K562 (cell line): Measurements from ENCODE around the gene NPC1. TPM values are rescaled to one million over a fixed set of nuclear protein-coding genes. Genes with fewer than 3 reads are reported as not detected.

ENCODE experiments used
- ATF7 ChIP-seq: fragments of 450-650 bp; IDR thresholded peaks from 2 replicates; pipeline ENCODE4 v1.7.1; 2014; ENCODE audit warnings: mild to moderate bottlenecking, moderate library complexity
- CBFA2T3 ChIP-seq: fragments of 450-650 bp; IDR thresholded peaks from 2 replicates; pipeline ENCODE4 v1.6.1; 2017
- CREBBP ChIP-seq: IDR thresholded peaks from one replicate; pipeline ENCODE4 v1.6.1; 2012; ENCODE audit warnings: low read depth, mild to moderate bottlenecking, control low read depth, inconsistent platforms, low read length
- CREM ChIP-seq: IDR thresholded peaks from 2 replicates; pipeline ENCODE4 v1.6.1; 2014; ENCODE audit warnings: antibody characterized with exemption, low read depth
- E2F1 ChIP-seq: sonication (generic); formaldehyde crosslinking; IDR thresholded peaks from 2 replicates; pipeline ENCODE4 v1.8.1; 2023; ENCODE audit warnings: mild to moderate bottlenecking, missing genetic modification reagents, moderate library complexity
- HNRNPL ChIP-seq: fragments of 200-400 bp; formaldehyde crosslinking; IDR thresholded peaks from 2 replicates; pipeline ENCODE4 v1.6.1; 2017; ENCODE audit warnings: low read depth, mild to moderate bottlenecking, low read length
- MAX ChIP-seq: sonication (generic); formaldehyde crosslinking; IDR thresholded peaks from 2 replicates; pipeline ENCODE4 v1.9.0; 2022; ENCODE audit warnings: mild to moderate bottlenecking, missing genetic modification reagents
- NR1H2 ChIP-seq: sonication (generic); formaldehyde crosslinking; IDR thresholded peaks from 2 replicates; pipeline ENCODE4 v1.4.0; 2020; ENCODE audit warnings: mild to moderate bottlenecking, missing genetic modification reagents
- POLR2AphosphoS2 ChIP-seq: IDR thresholded peaks from 2 replicates; pipeline ENCODE4 v1.6.1; 2012; ENCODE audit warnings: low read length, improper control_type of control experiment
- POLR2H ChIP-seq: IDR thresholded peaks from 2 replicates; pipeline ENCODE4 v1.6.1; 2016; ENCODE audit warnings: missing genetic modification characterization, low read depth, mild to moderate bottlenecking, control low read depth, missing compliant biosample characterization, moderate library complexity
- PTBP1 ChIP-seq: fragments of 200-400 bp; formaldehyde crosslinking; IDR thresholded peaks from 2 replicates; pipeline ENCODE4 v1.6.1; 2017; ENCODE audit warnings: low read depth, low read length
- TGIF2 ChIP-seq: sonication (generic); formaldehyde crosslinking; IDR thresholded peaks from 2 replicates; pipeline ENCODE4 v1.8.1; 2022; ENCODE audit warnings: mild to moderate bottlenecking, missing genetic modification reagents, moderate library complexity
- ZNF224 ChIP-seq: sonication (generic); formaldehyde crosslinking; IDR thresholded peaks from 2 replicates; pipeline ENCODE4 v1.8.0; 2022; ENCODE audit warnings: mild to moderate bottlenecking, missing genetic modification reagents
- ZNF830 ChIP-seq: fragments of 250-450 bp; sonication (Bioruptor Pico); IDR thresholded peaks from 2 replicates; pipeline ENCODE4 v1.5.0; 2021; ENCODE audit warnings: mild to moderate bottlenecking
- ZZZ3 ChIP-seq: fragments of 450-650 bp; IDR thresholded peaks from 2 replicates; pipeline ENCODE4 v1.6.1; 2016; ENCODE audit warnings: antibody characterized with exemption, mild to moderate bottlenecking, moderate library complexity
- polyA plus RNA-seq, 8 experiments: library from polyadenylated mRNA; depleted of rRNA in 4 of 8; stranded (reverse) in 5 of 8; unstranded in 3 of 8; fragments of >200 nt; fragmentation: Nextera tagmentation in 2 of 8; fragmentation: Illumina TruSeq in 1 of 8; extraction: Ambion mirVana in 2 of 8; extraction: Trizol in 1 of 8; gene quantifications; 2 replicates each; pipeline versions ENCODE4 v1.2.1 to v1.2.3, GENCODE V29; 2011 to 2014; ENCODE audit warnings: inconsistent platforms in 1 of 8, missing spikeins in 1 of 8
- total RNA-seq, 7 experiments: library from RNA; depleted of rRNA in 6 of 7; stranded (reverse); fragments of >200 nt in 6 of 7; fragmentation: Illumina TruSeq in 2 of 7; extraction: Trizol in 2 of 7; gene quantifications; 2 replicates each; pipeline versions ENCODE4 v1.2.1 to v1.2.3, GENCODE V29; 2011 to 2021; ENCODE audit warnings: low replicate concordance in 1 of 7
- TF ChIP-seq, protein P1 (sequence below): IDR thresholded peaks from 2 replicates; pipeline ENCODE4 v1.6.1; 2016; ENCODE audit warnings: missing genetic modification characterization, missing compliant biosample characterization
- TF ChIP-seq, protein P2 (sequence below): fragments of 150-350 bp; IDR thresholded peaks from 2 replicates; pipeline ENCODE4 v1.6.1; 2014; ENCODE audit warnings: low read depth, mild to moderate bottlenecking, low read length, borderline replicate concordance
- TF ChIP-seq, protein P3 (sequence below): sonication (generic); formaldehyde crosslinking; IDR thresholded peaks from 2 replicates; pipeline ENCODE4 v1.8.0; 2022; ENCODE audit warnings: mild to moderate bottlenecking, low read depth, missing genetic modification reagents
- TF ChIP-seq, protein P4 (sequence below): fragments of 250-450 bp; sonication (Bioruptor Pico); IDR thresholded peaks from 2 replicates; pipeline ENCODE4 v1.4.0; 2020

The NPC1 gene
- total and polyA plus RNA-seq, 9 of the 15 experiments (the other 6 are each of a cell fraction or from before 2014, with no cell fraction given) = 17.1 to 45.9 (median 27.6) TPM

- TF ChIP-seq CREM (peak; percentile 87), PTBP1 (no peak), CBFA2T3 (no peak), E2F1 (peak; percentile 86; the same call in 1 of the 2 replicates), TGIF2 (no peak), MAX (CRISPR knock-in tag) (peak; percentile 0; the same call in 1 of the 2 replicates), ZZZ3 (no peak), POLR2AphosphoS2 (0 out of 2 replicates have a peak, but pooled peaks have one; percentile 67), ZNF224 (CRISPR knock-in tag) (no peak), NR1H2 (CRISPR knock-in tag) (no peak), CREBBP (no peak), ATF7 (peak; percentile 67), ZNF830 (CRISPR knock-in tag) (no peak), POLR2H (tag) (peak; percentile 78), HNRNPL (no peak)
- TF ChIP-seq, protein P1, sequence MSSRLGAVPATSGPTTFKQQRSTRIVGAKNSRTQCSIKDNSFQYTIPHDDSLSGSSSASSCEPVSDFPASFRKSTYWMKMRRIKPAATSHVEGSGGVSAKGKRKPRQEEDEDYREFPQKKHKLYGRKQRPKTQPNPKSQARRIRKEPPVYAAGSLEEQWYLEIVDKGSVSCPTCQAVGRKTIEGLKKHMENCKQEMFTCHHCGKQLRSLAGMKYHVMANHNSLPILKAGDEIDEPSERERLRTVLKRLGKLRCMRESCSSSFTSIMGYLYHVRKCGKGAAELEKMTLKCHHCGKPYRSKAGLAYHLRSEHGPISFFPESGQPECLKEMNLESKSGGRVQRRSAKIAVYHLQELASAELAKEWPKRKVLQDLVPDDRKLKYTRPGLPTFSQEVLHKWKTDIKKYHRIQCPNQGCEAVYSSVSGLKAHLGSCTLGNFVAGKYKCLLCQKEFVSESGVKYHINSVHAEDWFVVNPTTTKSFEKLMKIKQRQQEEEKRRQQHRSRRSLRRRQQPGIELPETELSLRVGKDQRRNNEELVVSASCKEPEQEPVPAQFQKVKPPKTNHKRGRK = no peak
- TF ChIP-seq, protein P2, sequence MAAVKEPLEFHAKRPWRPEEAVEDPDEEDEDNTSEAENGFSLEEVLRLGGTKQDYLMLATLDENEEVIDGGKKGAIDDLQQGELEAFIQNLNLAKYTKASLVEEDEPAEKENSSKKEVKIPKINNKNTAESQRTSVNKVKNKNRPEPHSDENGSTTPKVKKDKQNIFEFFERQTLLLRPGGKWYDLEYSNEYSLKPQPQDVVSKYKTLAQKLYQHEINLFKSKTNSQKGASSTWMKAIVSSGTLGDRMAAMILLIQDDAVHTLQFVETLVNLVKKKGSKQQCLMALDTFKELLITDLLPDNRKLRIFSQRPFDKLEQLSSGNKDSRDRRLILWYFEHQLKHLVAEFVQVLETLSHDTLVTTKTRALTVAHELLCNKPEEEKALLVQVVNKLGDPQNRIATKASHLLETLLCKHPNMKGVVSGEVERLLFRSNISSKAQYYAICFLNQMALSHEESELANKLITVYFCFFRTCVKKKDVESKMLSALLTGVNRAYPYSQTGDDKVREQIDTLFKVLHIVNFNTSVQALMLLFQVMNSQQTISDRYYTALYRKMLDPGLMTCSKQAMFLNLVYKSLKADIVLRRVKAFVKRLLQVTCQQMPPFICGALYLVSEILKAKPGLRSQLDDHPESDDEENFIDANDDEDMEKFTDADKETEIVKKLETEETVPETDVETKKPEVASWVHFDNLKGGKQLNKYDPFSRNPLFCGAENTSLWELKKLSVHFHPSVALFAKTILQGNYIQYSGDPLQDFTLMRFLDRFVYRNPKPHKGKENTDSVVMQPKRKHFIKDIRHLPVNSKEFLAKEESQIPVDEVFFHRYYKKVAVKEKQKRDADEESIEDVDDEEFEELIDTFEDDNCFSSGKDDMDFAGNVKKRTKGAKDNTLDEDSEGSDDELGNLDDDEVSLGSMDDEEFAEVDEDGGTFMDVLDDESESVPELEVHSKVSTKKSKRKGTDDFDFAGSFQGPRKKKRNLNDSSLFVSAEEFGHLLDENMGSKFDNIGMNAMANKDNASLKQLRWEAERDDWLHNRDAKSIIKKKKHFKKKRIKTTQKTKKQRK = no peak
- TF ChIP-seq, protein P3, sequence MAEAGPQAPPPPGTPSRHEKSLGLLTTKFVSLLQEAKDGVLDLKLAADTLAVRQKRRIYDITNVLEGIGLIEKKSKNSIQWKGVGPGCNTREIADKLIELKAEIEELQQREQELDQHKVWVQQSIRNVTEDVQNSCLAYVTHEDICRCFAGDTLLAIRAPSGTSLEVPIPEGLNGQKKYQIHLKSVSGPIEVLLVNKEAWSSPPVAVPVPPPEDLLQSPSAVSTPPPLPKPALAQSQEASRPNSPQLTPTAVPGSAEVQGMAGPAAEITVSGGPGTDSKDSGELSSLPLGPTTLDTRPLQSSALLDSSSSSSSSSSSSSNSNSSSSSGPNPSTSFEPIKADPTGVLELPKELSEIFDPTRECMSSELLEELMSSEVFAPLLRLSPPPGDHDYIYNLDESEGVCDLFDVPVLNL = no peak
- TF ChIP-seq, protein P4, sequence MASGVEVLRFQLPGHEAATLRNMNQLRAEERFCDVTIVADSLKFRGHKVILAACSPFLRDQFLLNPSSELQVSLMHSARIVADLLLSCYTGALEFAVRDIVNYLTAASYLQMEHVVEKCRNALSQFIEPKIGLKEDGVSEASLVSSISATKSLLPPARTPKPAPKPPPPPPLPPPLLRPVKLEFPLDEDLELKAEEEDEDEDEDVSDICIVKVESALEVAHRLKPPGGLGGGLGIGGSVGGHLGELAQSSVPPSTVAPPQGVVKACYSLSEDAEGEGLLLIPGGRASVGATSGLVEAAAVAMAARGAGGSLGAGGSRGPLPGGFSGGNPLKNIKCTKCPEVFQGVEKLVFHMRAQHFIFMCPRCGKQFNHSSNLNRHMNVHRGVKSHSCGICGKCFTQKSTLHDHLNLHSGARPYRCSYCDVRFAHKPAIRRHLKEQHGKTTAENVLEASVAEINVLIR (CRISPR knock-in tag) = peak; percentile 51; the same call in 1 of the 2 replicates
These were observed at the start of gene NPC1 (continued) for GRCh38 chr18:23586249-23587196.
